Fibroblast of lung (primary cell): Measurements from ENCODE around the gene CGNL1. TPM values are rescaled to one million over a fixed set of nuclear protein-coding genes. Genes with fewer than 3 reads are reported as not detected.

Source experiments
- DNase-seq, 2 donors: peaks; one replicate each; pipeline versions ENCODE4 v3.0.0 to v3.0.0-alpha.2; 2010; ENCODE audit warnings: low read depth in 2 of 2
- H2AFZ ChIP-seq: 2 replicates; pipeline ENCODE4 v1.5.1; 2012; ENCODE audit warnings: low read length, control low read depth, inconsistent platforms
- H3K27ac ChIP-seq: 2 replicates; pipeline ENCODE4 v1.5.1; 2011; ENCODE audit warnings: low read length, control low read depth; ENCODE audit not compliant: insufficient read depth
- H3K27me3 ChIP-seq: 2 replicates; pipeline ENCODE4 v1.5.1; 2011; ENCODE audit warnings: mild to moderate bottlenecking, low read length; ENCODE audit not compliant: control insufficient read depth, insufficient read depth
- H3K36me3 ChIP-seq: 2 replicates; pipeline ENCODE4 v1.5.1; 2011; ENCODE audit warnings: low read length; ENCODE audit not compliant: control insufficient read depth, insufficient read depth
- H3K4me1 ChIP-seq: 2 replicates; pipeline ENCODE4 v1.5.1; 2011; ENCODE audit warnings: low read length; ENCODE audit not compliant: control insufficient read depth, insufficient read depth; ENCODE audit errors: extremely low read depth
- H3K4me2 ChIP-seq: 2 replicates; pipeline ENCODE4 v1.5.1; 2011; ENCODE audit warnings: low read length, control low read depth; ENCODE audit not compliant: insufficient read depth; ENCODE audit errors: extremely low read depth
- H3K4me3 ChIP-seq, 4 experiments: fragments of 200-600 bp in 1 of 4; sonication (generic) in 1 of 4; replicated peaks in 1 of 4; 2 replicates each; pipeline ENCODE4 v1.5.1; 2011 to 2016; ENCODE audit warnings: low read length in 4 of 4, low read depth in 3 of 4, mild to moderate bottlenecking in 3 of 4, control low read depth in 2 of 4, inconsistent platforms in 1 of 4, mixed read lengths in 1 of 4; ENCODE audit not compliant: insufficient read depth in 1 of 4; ENCODE audit errors: control extremely low read depth in 1 of 4
- H3K79me2 ChIP-seq: 2 replicates; pipeline ENCODE4 v1.5.1; 2012; ENCODE audit warnings: mild to moderate bottlenecking, low read length, inconsistent platforms; ENCODE audit not compliant: control insufficient read depth, insufficient read depth
- H3K9ac ChIP-seq: 2 replicates; pipeline ENCODE4 v1.5.1; 2011; ENCODE audit warnings: mild to moderate bottlenecking, low read length, control low read depth; ENCODE audit not compliant: insufficient read depth
- H3K9me3 ChIP-seq: 2 replicates; pipeline ENCODE4 v1.5.1; 2012; ENCODE audit warnings: low read depth, low read length; ENCODE audit not compliant: control insufficient read depth, insufficient read depth
- H4K20me1 ChIP-seq: 2 replicates; pipeline ENCODE4 v1.5.1; 2011; ENCODE audit warnings: low read length; ENCODE audit not compliant: control insufficient read depth, insufficient read depth; ENCODE audit errors: extremely low read depth
- CTCF ChIP-seq, 2 donors: IDR thresholded peaks in 1 of 2; conservative IDR thresholded peaks in 1 of 2; 1 replicate in 1 of 2; 2 replicates in 1 of 2; pipeline ENCODE4 v1.5.1; 2011 to 2012; ENCODE audit warnings: low read length in 2 of 2, control low read depth in 1 of 2, inconsistent platforms in 1 of 2, low read depth in 1 of 2, mild to moderate bottlenecking in 1 of 2
- EZH2 ChIP-seq: IDR thresholded peaks from 2 replicates; pipeline ENCODE4 v1.5.1; 2012; ENCODE audit warnings: low read length, control low read depth, mild to moderate bottlenecking; ENCODE audit errors: missing control alignments
- polyA plus RNA-seq, 2 donors: library from polyadenylated mRNA; depleted of rRNA in 1 of 2; stranded (reverse) in 1 of 2; unstranded in 1 of 2; fragments of >200 nt; gene quantifications; 2 replicates each; pipeline ENCODE4 v1.2.1, GENCODE V29; 2011 to 2012; ENCODE audit warnings: missing spikeins in 1 of 2
- total RNA-seq: library from RNA; depleted of rRNA; stranded (reverse); fragments of >200 nt; gene quantifications from 2 replicates; pipeline ENCODE4 v1.2.1, GENCODE V29; 2014

CGNL1 gene
- total and polyA plus RNA-seq, 2 donors (not counting 1 experiment from before 2014, with no cell fraction given), result 0.18 to 6.1 TPM

- Histone ChIP-seq H3K9ac (no peak overlapping the region), H3K27me3 (no peaks in the 10 kb centered on the region), H3K36me3 (no peaks in the 10 kb centered on the region), H4K20me1 (no peaks in the 10 kb centered on the region), H3K27ac (no peak overlapping the region), H3K9me3 (no peaks in the 10 kb centered on the region), H3K4me2 (no peak overlapping the region), H3K4me1 (peaks cover 8% of the 10 kb centered on the region), H2AFZ (no peak overlapping the region), H3K4me3 (no peak overlapping the region), H3K79me2 (no peaks in the 10 kb centered on the region)
- DNase-seq, result no peak
- TF ChIP-seq CTCF (conservative IDR thresholded peaks at IDR 0.05 in 1 of 2, IDR thresholded peaks at IDR 0.05 in 1 of 2; ENCODE audit: low read depth in 1 of 2, low read length in 2 of 2), result no peak
These were observed 112.8 kb downstream of the CGNL1 start for GRCh38 chr15:57489122-57489521.

GRCh38 chr15:57493351-57493750, 117.0 kb downstream of the CGNL1 start:
- Histone ChIP-seq H3K4me3 (no peak overlapping the region), H3K4me2 (no peak overlapping the region), H4K20me1 (no peaks in the 10 kb centered on the region), H3K4me1 (no peaks in the 10 kb centered on the region), H3K79me2 (no peaks in the 10 kb centered on the region), H2AFZ (no peak overlapping the region), H3K27ac (no peak overlapping the region), H3K9ac (no peak overlapping the region), H3K36me3 (no peaks in the 10 kb centered on the region), H3K9me3 (no peaks in the 10 kb centered on the region), H3K27me3 (no peaks in the 10 kb centered on the region)
- TF ChIP-seq CTCF (conservative IDR thresholded peaks at IDR 0.05 in 1 of 2, IDR thresholded peaks at IDR 0.05 in 1 of 2; ENCODE audit: low read depth in 1 of 2, low read length in 2 of 2), result no peak
- no peak for TF ChIP-seq EZH2
- DNase-seq, result no peak

GRCh38 chr15:57494581-57494980, 118.3 kb downstream of the CGNL1 start:
- H3K4me1 ChIP-seq, result no peaks in the 10 kb centered on the region
- H3K4me2 ChIP-seq, result no peak overlapping the region
- DNase-seq, result no peak

More at GRCh38 chr15:57494581-57494980, 118.3 kb downstream of the CGNL1 start:
- H3K9ac ChIP-seq, result no peak overlapping the region
- no peak overlapping the region for H3K4me3 ChIP-seq
- TF ChIP-seq EZH2, result no peak
- no peak for TF ChIP-seq CTCF (conservative IDR thresholded peaks at IDR 0.05 in 1 of 2, IDR thresholded peaks at IDR 0.05 in 1 of 2; ENCODE audit: low read depth in 1 of 2, low read length in 2 of 2)
- H2AFZ ChIP-seq, result no peak overlapping the region
- no peaks in the 10 kb centered on the region for H3K27me3 ChIP-seq
- no peaks in the 10 kb centered on the region for H3K9me3 ChIP-seq
- no peaks in the 10 kb centered on the region for H4K20me1 ChIP-seq
- no peak overlapping the region for H3K27ac ChIP-seq
- H3K79me2 ChIP-seq, result no peaks in the 10 kb centered on the region
- H3K36me3 ChIP-seq, result no peaks in the 10 kb centered on the region
